Femur (tissue), 1 donor: ENCODE measurements around the gene SDF4.

Experiments
- DNase-seq: peaks from one replicate; pipeline ENCODE4 v3.0.0-alpha.2; 2017

SDF4 gene

DNA sequence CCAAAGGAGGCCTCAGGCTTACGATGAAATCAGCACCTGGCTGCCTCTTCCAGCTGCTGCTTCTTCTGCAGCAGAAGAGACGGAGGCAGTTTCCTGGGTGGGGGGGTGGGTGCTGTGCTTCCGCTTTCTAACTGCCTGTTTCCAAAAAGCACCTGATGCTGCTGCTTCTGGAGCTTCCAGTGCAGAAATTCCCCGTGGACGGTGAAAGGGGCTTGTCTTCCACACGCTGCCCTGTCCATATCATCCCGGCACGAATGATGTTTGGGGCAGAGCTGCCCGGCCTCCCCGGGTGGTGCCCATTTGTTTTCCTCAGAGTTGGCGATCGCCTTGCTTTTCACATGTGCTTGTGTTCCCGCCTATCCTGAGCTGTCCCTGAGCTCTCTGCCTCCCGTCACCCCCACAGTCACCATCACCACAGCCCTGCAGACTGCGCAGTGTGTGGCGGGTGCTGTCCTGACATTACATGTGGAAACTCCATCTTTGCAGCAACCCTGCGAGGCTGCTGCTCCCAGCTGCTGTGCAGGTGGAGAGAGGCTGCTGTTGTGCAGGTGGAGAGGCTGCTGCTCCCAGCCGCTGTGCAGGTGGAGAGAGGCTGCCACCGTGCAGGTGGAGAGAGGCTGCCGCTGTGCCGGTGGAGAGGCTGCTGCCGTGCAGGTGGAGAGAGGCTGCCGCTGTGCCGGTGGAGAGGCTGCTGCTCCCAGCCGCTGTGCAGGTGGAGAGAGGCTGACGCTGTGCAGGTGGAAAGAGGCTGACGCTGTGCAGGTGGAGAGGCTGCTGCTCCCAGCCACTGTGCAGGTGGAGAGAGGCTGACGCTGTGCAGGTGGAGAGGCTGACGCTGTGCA lies 56.4 kb downstream of the SDF4 start:
- DNase-seq, result peak; percentile 10

DNA sequence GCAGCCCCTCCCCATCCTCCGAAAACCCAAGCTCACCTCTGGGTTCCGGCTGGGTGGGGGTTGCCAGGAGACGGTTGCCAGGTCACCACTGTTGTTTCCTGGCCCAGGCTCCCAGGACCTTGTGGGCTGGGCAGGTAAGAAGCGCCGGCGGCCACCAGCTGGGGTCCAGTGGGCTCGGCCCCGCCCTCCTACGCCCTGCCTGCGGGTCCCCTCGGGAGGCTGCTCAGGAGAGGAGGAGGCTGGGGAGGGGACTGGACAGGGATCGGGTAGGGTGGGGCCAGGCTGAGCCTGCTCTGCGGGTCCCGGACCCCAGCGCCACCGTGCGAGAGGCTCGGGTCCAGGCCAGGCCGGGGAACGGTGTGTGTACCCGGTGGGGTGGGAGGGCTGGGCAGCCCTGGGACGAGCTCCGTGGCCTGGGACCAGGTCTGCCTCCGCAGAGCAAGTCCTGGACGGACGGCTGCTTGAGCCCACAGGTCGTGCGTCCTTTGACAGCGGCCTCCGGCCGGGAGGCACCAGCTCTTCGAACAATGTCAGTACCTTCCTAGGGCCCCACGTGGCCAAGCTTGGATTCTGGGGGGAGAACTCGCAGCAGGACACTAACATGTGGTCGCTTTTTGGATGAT lies 57.9 kb downstream of the SDF4 start, which contains the start of gene TTLL10:
TSS of gene TTLL10 (plus strand) at position 88 of the 623 bp plus-strand sequence. CDS start 5,336 bp downstream, outside the sequence.
- peak; percentile 31 for DNase-seq

GRCh38 chr1:1173061-1173792 lies 58.6 kb downstream of the SDF4 start:
- DNase-seq, result no peak

DNA sequence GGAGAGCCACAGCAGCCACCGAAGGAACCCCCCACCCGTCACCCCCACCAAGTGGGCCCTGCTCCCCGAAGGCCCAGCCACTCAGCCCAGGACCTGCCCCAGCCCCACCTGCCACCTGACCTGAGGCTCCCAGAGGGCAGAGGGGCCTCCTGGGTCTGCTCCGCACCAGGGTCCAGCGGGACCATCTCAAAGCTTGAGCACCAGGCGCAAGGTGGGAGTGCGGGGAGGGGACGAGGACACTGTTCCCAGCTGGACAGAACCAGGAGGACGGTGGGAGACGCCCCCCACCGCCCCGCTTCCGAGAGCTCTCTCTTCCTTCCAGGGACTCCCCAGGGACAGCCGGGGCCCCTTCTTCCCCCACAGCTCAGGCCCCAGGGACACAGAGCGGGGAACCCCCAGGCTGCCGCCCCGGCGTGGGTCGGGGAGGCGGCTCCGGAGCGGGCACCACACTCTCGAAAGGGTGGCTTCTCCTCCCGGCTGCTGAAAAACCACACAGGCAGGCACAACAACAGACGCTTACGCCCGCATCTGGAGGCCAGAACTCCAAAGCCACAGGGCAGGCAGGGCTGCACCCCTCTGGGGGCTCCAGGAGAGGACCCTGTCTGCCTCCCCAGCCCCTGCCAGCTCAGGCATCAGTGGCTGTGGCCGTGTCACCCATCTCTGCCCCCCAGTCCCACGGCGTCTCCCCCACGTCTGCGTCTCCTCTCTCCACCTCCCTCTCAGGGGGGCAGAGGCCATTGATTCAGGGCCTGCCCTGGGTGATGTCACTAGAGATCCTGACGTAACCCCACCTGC lies 60.1 kb downstream of the SDF4 start:
- peak; percentile 17 for DNase-seq

DNA sequence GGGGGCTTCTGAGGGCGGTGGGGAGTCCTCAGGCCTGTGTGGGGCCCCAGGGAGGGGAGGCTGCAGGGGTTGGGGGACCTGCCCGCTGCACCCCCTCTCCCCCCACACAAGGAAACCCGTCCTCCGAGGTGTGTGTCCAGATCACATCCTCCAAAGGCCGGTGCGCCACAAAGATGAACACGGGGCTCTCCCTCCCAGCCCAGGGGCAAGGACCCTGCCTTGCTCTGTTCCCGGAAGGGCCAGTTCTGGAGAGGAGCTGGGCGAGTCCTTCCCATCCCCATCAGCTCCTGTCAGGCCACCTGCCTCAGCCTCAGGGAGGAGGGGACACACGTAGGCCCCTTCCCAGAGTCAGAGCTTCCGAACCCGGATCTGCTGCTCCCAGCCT lies 60.6 kb downstream of the SDF4 start:
- DNase-seq, result peak; percentile 13

- peak; percentile 11 for DNase-seq
Measured at GRCh38 chr1:1170215-1171091, 61.3 kb downstream of the SDF4 start.

- DNase-seq, result peak; percentile 12
Measured at GRCh38 chr1:1169429-1170214, 62.2 kb downstream of the SDF4 start.

DNA sequence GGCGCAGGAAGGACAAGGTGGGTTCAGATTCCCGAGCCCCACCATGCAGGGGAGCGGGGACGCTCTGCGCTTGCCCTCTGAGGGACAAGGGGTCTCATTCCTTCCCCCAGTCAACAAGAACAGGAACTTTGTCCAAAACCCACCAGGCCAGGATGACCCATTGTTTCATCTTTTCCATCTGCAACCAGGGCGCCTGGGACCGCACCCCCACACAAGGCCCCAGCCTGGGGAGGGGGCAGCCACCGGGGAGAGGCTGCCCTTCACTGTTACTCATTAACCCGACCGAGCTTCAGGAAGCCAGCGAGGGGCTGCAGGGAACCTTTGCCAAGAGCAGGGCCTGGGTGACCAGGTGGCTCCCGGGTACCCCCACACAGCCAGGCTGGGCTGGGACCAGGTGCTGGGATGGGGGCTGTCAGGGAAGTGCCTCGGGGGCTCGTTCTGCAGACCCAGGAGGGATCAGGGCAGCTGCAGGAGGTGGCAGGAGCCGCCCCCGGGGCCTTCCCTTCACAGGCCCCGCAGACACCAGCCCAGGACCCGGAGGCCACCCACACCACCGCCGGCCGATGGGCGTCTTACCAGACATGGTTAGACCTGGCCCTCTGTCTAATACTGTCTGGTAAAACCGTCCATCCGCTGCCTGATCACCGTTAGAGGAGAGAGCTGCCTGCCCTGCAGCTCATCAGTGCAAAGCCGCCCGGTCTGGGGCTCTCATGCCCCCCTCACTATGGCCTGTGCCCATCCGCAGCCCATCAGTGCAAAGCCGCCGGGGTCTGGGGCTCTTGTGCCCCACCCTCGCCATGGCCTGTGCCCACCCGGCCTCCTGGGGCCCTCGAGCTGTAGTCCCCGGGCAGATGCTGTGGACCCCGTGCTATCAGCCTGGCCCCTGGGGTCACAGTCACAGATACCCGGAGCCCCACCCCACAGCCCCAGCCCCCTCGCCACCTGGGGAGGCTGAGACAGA lies 63.1 kb downstream of the SDF4 start:
- DNase-seq, result peak; percentile 13

GRCh38 chr1:1167841-1168450 lies 63.9 kb downstream of the SDF4 start:
- no peak for DNase-seq

DNA sequence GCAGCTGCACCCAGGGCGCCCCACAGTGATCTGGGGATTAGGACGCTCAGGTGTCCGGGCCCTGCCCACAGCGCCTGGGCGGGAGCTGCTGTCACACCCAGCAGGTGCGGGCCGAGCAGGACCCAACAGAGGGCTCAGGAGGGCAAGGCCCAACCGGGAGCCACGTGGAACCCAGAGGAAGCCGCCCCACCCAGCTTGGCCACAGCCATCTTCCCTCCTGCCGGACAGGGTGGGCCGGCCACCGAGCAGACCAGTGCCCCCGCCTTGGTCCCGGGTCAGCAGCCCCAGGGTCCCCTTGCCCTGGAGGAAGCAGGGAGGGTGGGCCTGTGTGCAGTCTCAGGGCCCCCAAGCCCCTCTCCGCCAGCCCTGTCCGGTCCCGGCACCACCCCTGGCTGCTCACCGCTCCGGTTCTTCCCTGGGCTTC lies 64.4 kb downstream of the SDF4 start:
- no peak for DNase-seq
